NCI-H526 (cell line): ENCODE data around the gene FOXC1.

Experiments used
- DNase-seq, 2 experiments: peaks; one replicate each; lab custom pipeline; 2025; lab: John Stamatoyannopoulos, UW

Gene FOXC1

GRCh38 chr6:1623769-1624057 lies 14.0 kb downstream of the FOXC1 start:
- no peak for DNase-seq

DNA sequence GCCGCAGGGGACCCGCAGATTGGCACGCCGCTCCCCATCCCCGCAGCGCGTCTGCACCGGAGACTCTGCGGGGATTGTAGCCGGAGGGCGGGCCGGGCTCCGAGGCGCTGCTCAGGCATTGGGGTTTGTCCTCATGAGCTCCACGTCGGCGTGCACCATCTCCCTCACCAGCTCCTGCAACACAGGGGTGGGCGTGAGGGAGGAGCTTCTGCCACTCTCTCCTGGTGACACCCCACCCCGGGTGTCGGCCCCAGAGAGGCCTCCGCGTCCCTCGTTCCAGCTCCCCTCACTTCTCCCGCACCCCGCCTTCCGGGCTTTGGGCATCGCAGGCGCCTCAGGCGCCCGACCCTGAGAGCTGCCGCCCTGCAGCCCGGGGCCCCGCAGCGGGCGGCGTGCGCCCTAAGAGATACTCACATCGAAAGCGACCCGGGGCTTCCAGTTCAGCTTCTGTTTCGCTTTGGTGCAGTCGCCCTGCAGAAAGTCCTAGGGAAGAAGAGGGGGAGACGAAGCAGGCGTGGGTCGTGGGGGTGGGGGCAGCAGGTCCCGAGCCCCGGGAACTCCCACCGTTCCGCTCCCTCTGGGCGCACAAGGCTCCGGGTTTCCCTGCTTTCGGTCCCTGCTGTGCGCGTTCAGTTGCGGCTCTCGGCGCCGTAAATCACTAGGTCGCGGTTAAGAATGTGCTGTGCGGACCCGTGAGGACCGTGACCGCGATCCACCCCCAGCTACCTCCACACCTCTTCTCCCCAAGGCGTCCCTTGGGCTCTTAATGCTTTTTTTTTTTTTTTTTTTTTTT lies 14.5 kb downstream of the FOXC1 start:
- DNase-seq, result peak in 1 of 2 experiments; percentile 51

- DNase-seq, result peak in 1 of 2 experiments; percentile 54
These were observed 15.4 kb downstream of the FOXC1 start for GRCh38 chr6:1624851-1625781.

DNA sequence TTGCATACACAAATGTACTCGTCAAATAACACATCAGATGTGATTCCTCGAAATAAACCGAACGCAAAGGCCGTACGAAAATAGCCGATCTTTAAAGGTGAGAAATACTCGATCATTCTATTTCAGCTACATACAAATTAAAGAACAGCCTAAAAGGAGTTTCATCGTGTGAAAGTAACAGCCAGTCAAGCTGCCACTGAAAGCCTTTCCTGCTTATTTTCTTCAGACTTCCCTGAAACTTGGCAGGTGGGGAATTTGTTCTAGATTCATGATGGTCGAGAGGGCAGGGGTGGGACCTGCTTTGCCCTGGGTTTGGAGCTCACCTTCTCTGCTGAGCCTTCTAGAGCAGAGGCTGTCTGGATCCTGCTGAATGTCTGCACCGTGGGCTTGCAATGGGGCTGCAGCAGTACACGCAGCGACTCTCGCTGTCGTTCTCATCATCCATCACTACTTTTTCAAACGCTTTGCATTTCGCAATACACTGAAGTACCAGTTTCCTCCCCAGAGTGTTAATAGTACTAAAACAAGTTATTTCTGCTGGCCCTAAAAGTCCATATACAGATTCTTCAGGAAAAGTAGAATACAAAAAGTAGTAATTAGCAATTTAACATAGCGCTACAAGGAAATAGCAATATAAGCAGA lies 16.2 kb downstream of the FOXC1 start:
- DNase-seq, result no peak

- no peak for DNase-seq
These were observed 16.8 kb downstream of the FOXC1 start for GRCh38 chr6:1626481-1626880.

GRCh38 chr6:1627827-1628560 lies 18.3 kb downstream of the FOXC1 start:
- no peak for DNase-seq

DNA sequence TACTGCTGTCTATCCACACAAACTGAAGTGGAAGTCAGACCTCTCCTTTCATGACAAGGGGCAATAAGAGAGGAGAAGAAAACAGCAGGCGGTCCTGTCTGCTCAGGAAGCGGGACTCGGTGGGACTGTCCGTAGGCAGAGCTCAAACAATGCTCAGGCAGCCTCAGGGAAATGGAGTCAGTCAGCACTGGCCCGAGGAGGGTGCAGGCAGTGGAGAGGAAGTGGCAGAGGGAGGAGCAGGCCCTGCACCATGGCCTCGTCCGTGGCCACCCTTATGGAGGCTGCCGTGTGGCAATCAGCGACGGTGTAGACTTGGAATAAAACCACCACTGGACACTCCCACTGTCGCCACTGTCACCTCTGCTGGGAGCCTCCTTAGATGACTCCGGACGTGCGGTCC lies 19.6 kb downstream of the FOXC1 start:
- DNase-seq, result no peak

GRCh38 chr6:1630212-1630770 lies 20.6 kb downstream of the FOXC1 start:
- DNase-seq, result no peak

GRCh38 chr6:1630771-1631217 lies 21.1 kb downstream of the FOXC1 start:
- no peak for DNase-seq

GRCh38 chr6:1631251-1631650 lies 21.5 kb downstream of the FOXC1 start:
- DNase-seq, result no peak

- no peak for DNase-seq
These were observed 23.8 kb downstream of the FOXC1 start for GRCh38 chr6:1633366-1634021.

- no peak for DNase-seq
These were observed 24.4 kb downstream of the FOXC1 start for GRCh38 chr6:1634081-1634480.

GRCh38 chr6:1635305-1636010 lies 25.7 kb downstream of the FOXC1 start:
- DNase-seq, result no peak

DNA sequence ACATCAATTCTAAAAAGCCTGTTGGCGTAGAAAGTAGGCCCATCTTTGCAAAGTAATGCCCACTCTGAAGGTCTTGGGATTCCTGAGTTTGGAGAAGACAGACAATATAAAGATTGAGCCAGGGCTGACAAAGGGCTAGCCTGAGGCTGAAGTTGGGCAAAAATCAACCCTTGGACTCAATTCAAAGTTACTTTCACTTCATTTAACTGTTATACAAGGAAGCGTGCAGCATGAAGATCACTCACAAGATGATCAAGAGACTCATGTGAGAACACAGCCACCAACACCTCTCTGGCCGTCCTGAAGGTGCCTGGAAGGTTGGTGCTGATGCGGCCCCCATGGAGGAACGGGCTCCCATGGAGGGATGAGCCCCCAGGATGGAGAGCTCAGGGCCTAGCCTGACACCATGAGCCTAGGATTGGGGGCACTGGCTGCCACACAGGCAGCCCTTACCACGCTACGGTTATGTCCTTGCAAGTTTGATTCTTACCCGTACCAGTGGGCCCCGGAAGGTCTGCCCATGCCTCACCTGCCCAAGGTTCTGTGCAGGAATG lies 26.6 kb downstream of the FOXC1 start:
- no peak for DNase-seq

DNA sequence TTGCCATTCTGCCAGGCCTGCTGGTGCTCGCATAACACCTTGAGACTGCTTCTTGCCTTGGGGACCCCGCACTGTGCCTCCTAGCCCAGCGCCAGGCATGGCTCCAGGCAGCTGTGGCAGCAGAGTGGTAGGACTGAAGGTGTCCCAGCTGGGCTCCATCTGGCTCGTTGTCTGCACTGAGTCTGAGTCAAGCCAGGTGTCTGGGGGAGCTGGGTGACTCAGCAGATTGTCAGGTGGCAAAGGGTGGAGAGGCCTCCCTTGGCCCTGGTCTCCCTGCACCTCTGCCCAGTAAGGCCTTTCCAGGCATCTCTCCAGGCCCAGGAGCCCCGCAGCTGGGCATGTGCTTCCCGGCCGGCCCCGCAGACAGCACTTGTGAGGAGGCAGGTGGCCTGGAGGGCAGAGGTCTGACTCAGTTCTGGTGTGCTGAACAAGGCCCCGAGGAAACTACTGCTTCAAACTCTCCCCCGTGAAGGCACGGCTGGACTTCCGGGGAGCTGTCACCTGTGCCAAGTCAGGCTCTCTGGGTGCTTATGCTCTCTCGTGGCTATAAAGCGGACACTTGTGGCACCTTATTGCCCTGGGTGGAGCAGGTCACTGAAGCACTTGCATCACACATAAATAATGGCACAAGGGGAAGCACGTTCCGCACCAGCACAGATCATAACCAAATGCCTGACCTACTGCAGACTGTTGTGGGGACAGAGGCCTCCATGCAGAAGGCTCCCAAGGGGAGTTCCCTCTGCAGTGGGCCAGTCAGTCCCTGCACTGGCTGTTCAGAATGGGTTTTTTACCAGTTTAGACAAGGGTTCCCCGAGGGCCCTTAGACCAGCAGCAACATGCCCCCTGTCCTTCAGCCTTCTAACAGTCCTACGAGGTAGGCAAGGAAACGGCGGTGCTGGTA lies 27.5 kb downstream of the FOXC1 start:
- peak in 1 of 2 experiments; percentile 10 for DNase-seq

DNA sequence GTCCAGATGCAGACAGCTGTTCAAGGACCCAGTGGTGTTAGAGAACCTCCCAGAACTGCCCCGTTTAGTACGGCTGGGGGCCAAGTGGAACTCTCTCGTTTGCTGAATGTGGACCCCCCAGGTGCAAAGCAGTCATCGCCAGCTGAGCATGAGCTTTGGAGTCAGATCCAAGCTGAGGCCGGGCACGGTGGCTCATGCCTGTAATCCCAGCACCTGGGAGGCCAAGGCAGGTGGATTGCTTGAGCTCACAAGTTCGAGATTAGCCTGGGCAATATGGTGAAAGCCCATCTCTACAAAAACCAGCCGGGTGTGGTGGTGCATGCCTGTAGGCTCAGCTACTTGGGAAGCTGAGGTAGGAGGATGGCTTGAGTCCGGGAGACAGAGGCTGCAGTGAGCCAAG lies 29.7 kb downstream of the FOXC1 start:
- DNase-seq, result no peak

DNA sequence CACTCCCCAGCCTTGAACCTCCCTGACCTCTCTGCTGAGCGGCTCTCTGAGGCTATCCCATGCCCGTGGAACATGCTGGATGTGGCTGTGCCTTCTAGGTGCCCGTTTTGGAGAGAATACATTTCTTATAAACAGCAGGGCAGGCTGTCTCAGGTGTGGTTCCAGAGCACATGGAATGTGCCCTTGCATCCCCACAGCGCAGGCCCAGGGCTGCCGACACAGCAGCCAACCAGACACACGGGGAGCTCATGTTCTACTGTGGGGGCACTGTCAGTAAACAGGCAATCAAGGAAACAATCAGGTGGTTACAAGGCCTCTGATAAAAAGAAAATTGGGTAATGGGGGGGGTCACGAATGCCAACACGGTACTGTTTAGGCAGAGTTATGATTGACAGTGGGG lies 30.8 kb downstream of the FOXC1 start:
- DNase-seq, result no peak

DNA sequence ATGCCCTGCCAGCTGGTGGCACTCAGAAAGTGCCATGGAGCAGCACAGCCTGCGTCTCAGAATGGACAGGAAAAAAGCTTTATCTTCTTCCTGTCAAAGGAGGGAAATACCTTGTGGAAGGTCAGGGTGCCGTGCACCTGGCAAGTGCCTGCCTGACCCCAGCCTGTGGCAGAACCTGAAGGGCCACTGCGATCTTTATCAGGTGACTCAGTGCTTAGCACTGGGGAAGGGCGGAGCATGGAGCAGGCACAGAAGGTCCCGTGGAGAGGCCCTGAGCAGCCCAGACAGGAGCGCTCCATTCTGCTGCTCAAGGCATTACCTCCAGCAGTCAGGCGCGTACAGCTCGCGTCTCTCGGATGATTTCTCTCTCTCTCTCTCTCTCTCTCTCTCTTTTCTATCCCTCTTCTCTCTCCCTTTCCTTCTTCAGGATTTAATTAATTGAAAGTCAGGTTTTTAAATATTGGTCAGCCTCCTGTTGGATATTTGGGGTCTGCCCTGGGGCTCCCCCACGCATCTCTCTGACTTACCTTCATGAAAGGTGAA lies 31.7 kb downstream of the FOXC1 start:
- DNase-seq, result no peak

DNA sequence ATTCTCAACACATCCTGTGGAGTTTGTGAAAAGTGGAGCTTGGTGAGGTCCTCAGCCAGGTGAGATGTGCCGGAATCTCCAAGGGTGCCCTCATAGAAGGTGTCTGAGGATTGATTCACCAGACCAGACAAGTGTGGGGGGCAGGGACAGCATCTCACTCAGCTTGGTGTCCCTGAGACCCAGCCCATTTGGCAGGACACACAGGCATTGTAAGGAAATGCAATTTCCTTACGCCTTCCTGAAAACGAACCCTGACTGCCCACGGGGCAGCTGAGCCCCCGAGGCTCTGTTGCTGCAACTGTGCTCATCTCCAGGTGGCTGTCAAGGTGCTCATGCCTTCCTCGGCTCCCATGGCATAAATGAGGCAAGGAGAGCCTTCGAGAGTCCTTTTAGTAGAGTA lies 33.4 kb downstream of the FOXC1 start:
- DNase-seq, result no peak
